HFF-Myc (cell line): ENCODE measurements around the gene UVRAG.
"Not testable (repeated sequence)": the region's sequence is repeated elsewhere in the genome, so short reads cannot be mapped to it uniquely, and the experiment has no call there.

Experiments used
- DNase-seq: peaks from one replicate; pipeline ENCODE4 v3.0.0-alpha.2; 2011; ENCODE audit warnings: low read depth; ENCODE audit errors: extremely low read depth
- H3K4me3 ChIP-seq: replicated peaks from 2 replicates; pipeline ENCODE4 v1.5.1; 2011; ENCODE audit warnings: low read depth, mild to moderate bottlenecking, control low read depth, low read length
- CTCF ChIP-seq: IDR thresholded peaks from 2 replicates; pipeline ENCODE4 v1.5.1; 2012; ENCODE audit warnings: mild to moderate bottlenecking, low read depth, low read length, control low read depth; ENCODE audit errors: missing control alignments

UVRAG gene

GRCh38 chr11:75873417-75874221, 58.6 kb downstream of the UVRAG start:
- H3K4me3 ChIP-seq: no peak overlapping the region
- no peak for DNase-seq
- no peak for TF ChIP-seq CTCF

GRCh38 chr11:75874684-75875341, 59.8 kb downstream of the UVRAG start:
- DNase-seq: no peak
- no peak for TF ChIP-seq CTCF
- no peak overlapping the region for H3K4me3 ChIP-seq

- not testable (repeated sequence) for DNase-seq, H3K4me3 ChIP-seq
These were observed 62.3 kb downstream of the UVRAG start for GRCh38 chr11:75877327-75877726.

GRCh38 chr11:75877931-75878330, 62.9 kb downstream of the UVRAG start:
- DNase-seq, H3K4me3 ChIP-seq: not testable (repeated sequence)

- TF ChIP-seq CTCF: no peak
- no peak for DNase-seq
- no peak overlapping the region for H3K4me3 ChIP-seq
These were observed 63.9 kb downstream of the UVRAG start for GRCh38 chr11:75878933-75879332.

GRCh38 chr11:75879737-75880136, 64.7 kb downstream of the UVRAG start:
- no peak for TF ChIP-seq CTCF
- no peak overlapping the region for H3K4me3 ChIP-seq
- DNase-seq: no peak

GRCh38 chr11:75880343-75880742, 65.3 kb downstream of the UVRAG start:
- not testable (repeated sequence) for H3K4me3 ChIP-seq, DNase-seq

GRCh38 chr11:75884321-75884720, 69.3 kb downstream of the UVRAG start:
- no peak for DNase-seq
- no peak for TF ChIP-seq CTCF
- H3K4me3 ChIP-seq: no peak overlapping the region
